Measurements from ENCODE around the gene PLGRKT.
A peak's percentile ranks its signal among the peaks of the same experiment; 100 is the strongest.

DNA sequence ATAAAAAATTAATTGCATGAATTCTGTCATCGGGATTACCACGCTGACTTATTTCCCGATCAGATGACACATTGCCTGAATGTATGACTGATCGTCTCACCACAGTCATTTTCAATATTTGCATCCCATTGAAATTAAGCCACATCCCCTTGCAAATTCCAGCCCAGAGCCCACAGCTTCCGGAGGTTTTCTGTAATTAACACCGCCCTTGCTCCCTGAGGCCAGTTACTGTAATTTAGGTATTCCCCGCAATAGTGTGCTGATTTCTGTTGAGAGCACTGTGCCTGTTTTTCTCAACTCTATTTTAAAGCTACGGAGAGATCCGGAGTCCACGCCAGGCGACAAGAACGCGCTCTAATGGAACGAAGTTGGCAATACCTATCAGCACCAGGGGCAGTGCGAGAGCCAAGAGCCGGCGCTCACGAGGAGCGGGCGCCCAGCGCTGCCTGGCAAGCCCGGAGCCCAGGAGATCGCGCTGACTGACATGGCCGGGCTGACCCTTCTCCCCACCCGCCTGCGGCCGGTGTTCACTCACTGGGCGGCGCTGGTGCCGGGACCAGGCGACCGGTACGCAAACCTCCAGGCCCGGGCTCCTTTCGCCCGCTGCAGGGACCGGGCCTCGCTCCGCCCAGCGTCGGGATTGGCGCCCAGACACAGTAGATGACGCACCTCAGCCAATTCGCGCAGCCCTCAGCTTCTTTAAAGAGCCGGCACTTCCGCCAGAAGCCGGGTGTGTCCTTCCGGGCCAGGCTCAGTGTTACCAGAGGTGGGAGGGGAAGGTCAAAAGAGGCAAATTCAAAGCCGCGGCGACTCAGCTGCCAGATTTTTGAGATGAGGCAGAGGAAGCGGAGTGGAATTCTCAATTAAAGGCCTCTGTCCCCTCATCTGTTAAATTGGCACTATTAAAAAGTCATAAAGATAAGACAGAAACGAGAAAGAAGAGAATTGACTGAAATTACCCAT is at the start of gene PLGRKT:
- TF ChIP-seq CREB1 (CRISPR knock-in tag; IDR thresholded peaks at IDR 0.05; ENCODE audit: low read depth) (peak; percentile 68), EZH2 (IDR thresholded peaks at IDR 0.05; ENCODE audit: low read depth, unreplicated experiment) (no peak), ETS1 (IDR thresholded peaks at IDR 0.05) (peak; percentile 51; the same call in 1 of the 2 replicates), POLR2AphosphoS5 (IDR thresholded peaks at IDR 0.05; ENCODE audit: low read depth) (peak; percentile 94), JUNB (IDR thresholded peaks at IDR 0.05; ENCODE audit: unreplicated experiment) (no peak), EZH2phosphoT487 (IDR thresholded peaks at IDR 0.05; ENCODE audit: unreplicated experiment) (no peak), STAT1 (IDR thresholded peaks at IDR 0.05; ENCODE audit: unreplicated experiment) (no peak)
- TF ChIP-seq, protein P1, sequence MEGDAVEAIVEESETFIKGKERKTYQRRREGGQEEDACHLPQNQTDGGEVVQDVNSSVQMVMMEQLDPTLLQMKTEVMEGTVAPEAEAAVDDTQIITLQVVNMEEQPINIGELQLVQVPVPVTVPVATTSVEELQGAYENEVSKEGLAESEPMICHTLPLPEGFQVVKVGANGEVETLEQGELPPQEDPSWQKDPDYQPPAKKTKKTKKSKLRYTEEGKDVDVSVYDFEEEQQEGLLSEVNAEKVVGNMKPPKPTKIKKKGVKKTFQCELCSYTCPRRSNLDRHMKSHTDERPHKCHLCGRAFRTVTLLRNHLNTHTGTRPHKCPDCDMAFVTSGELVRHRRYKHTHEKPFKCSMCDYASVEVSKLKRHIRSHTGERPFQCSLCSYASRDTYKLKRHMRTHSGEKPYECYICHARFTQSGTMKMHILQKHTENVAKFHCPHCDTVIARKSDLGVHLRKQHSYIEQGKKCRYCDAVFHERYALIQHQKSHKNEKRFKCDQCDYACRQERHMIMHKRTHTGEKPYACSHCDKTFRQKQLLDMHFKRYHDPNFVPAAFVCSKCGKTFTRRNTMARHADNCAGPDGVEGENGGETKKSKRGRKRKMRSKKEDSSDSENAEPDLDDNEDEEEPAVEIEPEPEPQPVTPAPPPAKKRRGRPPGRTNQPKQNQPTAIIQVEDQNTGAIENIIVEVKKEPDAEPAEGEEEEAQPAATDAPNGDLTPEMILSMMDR (conservative IDR thresholded peaks at IDR 0.05; ENCODE audit: low read depth in 2 of 2), result peak; percentile 19 to 27; a peak in 2 of 4 replicates
- TF ChIP-seq, protein P2, sequence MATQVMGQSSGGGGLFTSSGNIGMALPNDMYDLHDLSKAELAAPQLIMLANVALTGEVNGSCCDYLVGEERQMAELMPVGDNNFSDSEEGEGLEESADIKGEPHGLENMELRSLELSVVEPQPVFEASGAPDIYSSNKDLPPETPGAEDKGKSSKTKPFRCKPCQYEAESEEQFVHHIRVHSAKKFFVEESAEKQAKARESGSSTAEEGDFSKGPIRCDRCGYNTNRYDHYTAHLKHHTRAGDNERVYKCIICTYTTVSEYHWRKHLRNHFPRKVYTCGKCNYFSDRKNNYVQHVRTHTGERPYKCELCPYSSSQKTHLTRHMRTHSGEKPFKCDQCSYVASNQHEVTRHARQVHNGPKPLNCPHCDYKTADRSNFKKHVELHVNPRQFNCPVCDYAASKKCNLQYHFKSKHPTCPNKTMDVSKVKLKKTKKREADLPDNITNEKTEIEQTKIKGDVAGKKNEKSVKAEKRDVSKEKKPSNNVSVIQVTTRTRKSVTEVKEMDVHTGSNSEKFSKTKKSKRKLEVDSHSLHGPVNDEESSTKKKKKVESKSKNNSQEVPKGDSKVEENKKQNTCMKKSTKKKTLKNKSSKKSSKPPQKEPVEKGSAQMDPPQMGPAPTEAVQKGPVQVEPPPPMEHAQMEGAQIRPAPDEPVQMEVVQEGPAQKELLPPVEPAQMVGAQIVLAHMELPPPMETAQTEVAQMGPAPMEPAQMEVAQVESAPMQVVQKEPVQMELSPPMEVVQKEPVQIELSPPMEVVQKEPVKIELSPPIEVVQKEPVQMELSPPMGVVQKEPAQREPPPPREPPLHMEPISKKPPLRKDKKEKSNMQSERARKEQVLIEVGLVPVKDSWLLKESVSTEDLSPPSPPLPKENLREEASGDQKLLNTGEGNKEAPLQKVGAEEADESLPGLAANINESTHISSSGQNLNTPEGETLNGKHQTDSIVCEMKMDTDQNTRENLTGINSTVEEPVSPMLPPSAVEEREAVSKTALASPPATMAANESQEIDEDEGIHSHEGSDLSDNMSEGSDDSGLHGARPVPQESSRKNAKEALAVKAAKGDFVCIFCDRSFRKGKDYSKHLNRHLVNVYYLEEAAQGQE (IDR thresholded peaks at IDR 0.05; ENCODE audit: unreplicated experiment), result no peak
